ENCODE measurements around the gene CHD2.

DNA sequence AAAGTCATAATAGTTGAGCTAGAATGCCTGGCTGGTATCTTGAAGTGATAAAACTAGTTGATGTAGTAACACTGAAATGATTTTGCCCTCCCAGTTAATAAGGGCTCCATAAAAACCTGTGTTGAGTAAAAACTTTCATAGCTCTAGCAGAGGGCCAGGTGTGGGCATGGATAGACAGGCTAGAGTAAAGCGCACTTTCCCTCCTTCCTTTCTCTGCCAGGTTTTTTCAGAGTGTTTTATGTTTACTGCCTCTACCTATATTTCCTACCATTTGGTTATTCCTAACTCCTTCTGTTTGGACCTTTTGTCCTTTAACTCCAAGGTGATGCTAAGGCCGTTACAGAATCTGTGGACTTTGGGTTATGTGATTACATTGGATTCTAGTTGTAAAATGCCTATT is 25.3 kb downstream of the CHD2 start:
- TF ChIP-seq, protein P1, sequence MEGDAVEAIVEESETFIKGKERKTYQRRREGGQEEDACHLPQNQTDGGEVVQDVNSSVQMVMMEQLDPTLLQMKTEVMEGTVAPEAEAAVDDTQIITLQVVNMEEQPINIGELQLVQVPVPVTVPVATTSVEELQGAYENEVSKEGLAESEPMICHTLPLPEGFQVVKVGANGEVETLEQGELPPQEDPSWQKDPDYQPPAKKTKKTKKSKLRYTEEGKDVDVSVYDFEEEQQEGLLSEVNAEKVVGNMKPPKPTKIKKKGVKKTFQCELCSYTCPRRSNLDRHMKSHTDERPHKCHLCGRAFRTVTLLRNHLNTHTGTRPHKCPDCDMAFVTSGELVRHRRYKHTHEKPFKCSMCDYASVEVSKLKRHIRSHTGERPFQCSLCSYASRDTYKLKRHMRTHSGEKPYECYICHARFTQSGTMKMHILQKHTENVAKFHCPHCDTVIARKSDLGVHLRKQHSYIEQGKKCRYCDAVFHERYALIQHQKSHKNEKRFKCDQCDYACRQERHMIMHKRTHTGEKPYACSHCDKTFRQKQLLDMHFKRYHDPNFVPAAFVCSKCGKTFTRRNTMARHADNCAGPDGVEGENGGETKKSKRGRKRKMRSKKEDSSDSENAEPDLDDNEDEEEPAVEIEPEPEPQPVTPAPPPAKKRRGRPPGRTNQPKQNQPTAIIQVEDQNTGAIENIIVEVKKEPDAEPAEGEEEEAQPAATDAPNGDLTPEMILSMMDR (IDR thresholded peaks at IDR 0.05): no peak
- TF ChIP-seq POLR2A (IDR thresholded peaks at IDR 0.05): no peak
